Right lobe of liver (tissue), 4 donors: ENCODE data around the gene SPAAR.

Experiments used
- CTCF ChIP-seq, 4 donors: fragments of 200-600 bp in 3 of 4; fragments of 450-650 bp in 1 of 4; IDR thresholded peaks; one replicate each; pipeline versions ENCODE4 v1.5.1 to v1.8.0; 2016 to 2022; ENCODE audit warnings: antibody characterized with exemption in 4 of 4, mild to moderate bottlenecking in 2 of 4
- POLR2A ChIP-seq: fragments of 450-650 bp; IDR thresholded peaks from one replicate; pipeline ENCODE4 v1.6.1; 2017; ENCODE audit warnings: antibody characterized with exemption, mild to moderate bottlenecking
- donor health status: DM: no; HTN: no; CAD: no.
- donor health status: DM: no; HTN: no; CAD: no.
- donor health status: DM: no; HTN: yes; CAD: no.

- TF ChIP-seq CTCF (IDR thresholded peaks at IDR 0.05), result no peak
- TF ChIP-seq POLR2A, result no peak
These were observed 2.4 kb downstream of the SPAAR start for GRCh38 chr9:35911690-35912089.
